Esophagus muscularis mucosa (tissue), 4 donors: ENCODE results near the gene NXT1. TPM values are rescaled to one million over a fixed set of nuclear protein-coding genes. Genes with fewer than 3 reads are reported as not detected.

Source experiments
- DNase-seq: peaks from one replicate; pipeline ENCODE4 v3.0.0-alpha.2; 2017; ENCODE audit errors: extremely low spot score
- H3K27ac ChIP-seq, 4 donors: fragments of 200-600 bp; sonication (generic); replicated peaks in 1 of 4; 1 replicate in 3 of 4; 2 replicates in 1 of 4; pipeline ENCODE4 v1.5.1; 2016 to 2019; ENCODE audit warnings: mild to moderate bottlenecking in 1 of 4
- H3K27me3 ChIP-seq, 4 donors: fragments of 200-600 bp; sonication (generic); one replicate each; pipeline versions ENCODE4 v1.5.1 to v1.6.0; 2016 to 2019
- H3K36me3 ChIP-seq, 4 donors: fragments of 200-600 bp; sonication (generic); one replicate each; pipeline ENCODE4 v1.5.1; 2016 to 2019
- H3K4me1 ChIP-seq, 4 donors: fragments of 200-600 bp; sonication (generic); one replicate each; pipeline ENCODE4 v1.5.1; 2016 to 2019
- H3K4me3 ChIP-seq, 4 donors: fragments of 200-600 bp; sonication (generic); 1 replicate in 2 of 4; 2 replicates in 2 of 4; pipeline ENCODE4 v1.5.1; 2016 to 2019; ENCODE audit warnings: mild to moderate bottlenecking in 4 of 4, moderate library complexity in 1 of 4
- H3K9me3 ChIP-seq, 4 donors: fragments of 200-600 bp; sonication (generic); 1 replicate in 3 of 4; 2 replicates in 1 of 4; pipeline ENCODE4 v1.5.1; 2016 to 2019
- EP300 ChIP-seq: sonication (generic); formaldehyde crosslinking; IDR thresholded peaks from one replicate; pipeline ENCODE4 v1.6.1; 2017; ENCODE audit warnings: antibody characterized with exemption
- POLR2A ChIP-seq: fragments of 450-650 bp; IDR thresholded peaks from one replicate; pipeline ENCODE4 v1.6.1; 2017; ENCODE audit warnings: antibody characterized with exemption, moderate library complexity, mild to moderate bottlenecking, low read depth
- POLR2AphosphoS5 ChIP-seq, 2 donors: sonication (generic); formaldehyde crosslinking; IDR thresholded peaks; one replicate each; pipeline ENCODE4 v1.6.1; 2017; ENCODE audit warnings: antibody characterized with exemption in 2 of 2
- WGBS: methylation state at CpG from one replicate; pipeline ENCODE4 v1.1.5; 2018; 5-methylcytosine and 5-hydroxymethylcytosine counted together
- intact Hi-C: fragments of 100-400 bp; cut with DNase I; formaldehyde crosslinking; loops from one replicate; pipeline ENCODE4 v1.15.1; 2023
- total RNA-seq, 4 donors: library from RNA; depleted of rRNA; stranded (reverse); fragments of >200 nt; gene quantifications; one replicate each; pipeline versions ENCODE4 v1.1.0 to v1.2.1, GENCODE V29; 2016
- TF ChIP-seq, protein P1 (sequence below), 3 experiments: fragments of 200-600 bp in 2 of 3; fragments of 450-650 bp in 1 of 3; sonication (generic) in 2 of 3; IDR thresholded peaks; one replicate each; pipeline ENCODE4 v1.5.1; 2017 to 2019; ENCODE audit warnings: antibody characterized with exemption in 3 of 3, mild to moderate bottlenecking in 2 of 3, moderate library complexity in 1 of 3

Gene NXT1
- total RNA-seq, 4 donors from 2014 or later = 19.5 to 59.0 (median 27.4) TPM

DNA sequence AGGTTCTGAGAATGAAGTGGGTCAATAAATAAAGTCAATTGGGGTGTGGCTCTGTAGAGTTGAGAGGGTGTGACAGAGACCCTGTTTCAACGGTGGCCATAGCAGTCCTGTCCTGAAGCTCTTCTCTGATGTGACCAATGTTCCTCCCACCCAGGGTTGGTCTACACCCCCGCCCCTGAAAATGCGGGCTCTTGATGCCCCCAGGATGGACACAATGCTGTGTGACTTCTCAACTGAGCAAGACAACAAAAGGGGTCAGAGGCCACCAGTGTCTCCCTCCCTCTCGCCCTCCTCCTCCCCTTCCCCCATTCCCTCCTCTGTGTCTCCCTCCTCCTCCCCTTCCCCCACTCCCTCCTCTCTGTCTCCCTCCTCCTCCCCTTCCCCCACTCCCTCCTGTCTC lies 41.7 kb upstream of the NXT1 start:
- TF ChIP-seq, protein P1, sequence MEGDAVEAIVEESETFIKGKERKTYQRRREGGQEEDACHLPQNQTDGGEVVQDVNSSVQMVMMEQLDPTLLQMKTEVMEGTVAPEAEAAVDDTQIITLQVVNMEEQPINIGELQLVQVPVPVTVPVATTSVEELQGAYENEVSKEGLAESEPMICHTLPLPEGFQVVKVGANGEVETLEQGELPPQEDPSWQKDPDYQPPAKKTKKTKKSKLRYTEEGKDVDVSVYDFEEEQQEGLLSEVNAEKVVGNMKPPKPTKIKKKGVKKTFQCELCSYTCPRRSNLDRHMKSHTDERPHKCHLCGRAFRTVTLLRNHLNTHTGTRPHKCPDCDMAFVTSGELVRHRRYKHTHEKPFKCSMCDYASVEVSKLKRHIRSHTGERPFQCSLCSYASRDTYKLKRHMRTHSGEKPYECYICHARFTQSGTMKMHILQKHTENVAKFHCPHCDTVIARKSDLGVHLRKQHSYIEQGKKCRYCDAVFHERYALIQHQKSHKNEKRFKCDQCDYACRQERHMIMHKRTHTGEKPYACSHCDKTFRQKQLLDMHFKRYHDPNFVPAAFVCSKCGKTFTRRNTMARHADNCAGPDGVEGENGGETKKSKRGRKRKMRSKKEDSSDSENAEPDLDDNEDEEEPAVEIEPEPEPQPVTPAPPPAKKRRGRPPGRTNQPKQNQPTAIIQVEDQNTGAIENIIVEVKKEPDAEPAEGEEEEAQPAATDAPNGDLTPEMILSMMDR (IDR thresholded peaks at IDR 0.05) = no peak
- TF ChIP-seq POLR2A (no peak), EP300 (no peak), POLR2AphosphoS5 (IDR thresholded peaks at IDR 0.05) (no peak)
- Histone ChIP-seq H3K4me3 (no peak overlapping the region), H3K36me3 (no peaks in the 10 kb centered on the region), H3K4me1 (peaks cover 0 to 4% (median 0%) of the 10 kb centered on the region in 4 donors), H3K27ac (no peak overlapping the region), H3K9me3 (no peaks in the 10 kb centered on the region), H3K27me3 (no peaks in the 10 kb centered on the region)
- intact Hi-C loops = no loop called here
- DNase-seq = no peak
- 91% methylated on average over 4 of the region's 4 CpGs for WGBS

DNA sequence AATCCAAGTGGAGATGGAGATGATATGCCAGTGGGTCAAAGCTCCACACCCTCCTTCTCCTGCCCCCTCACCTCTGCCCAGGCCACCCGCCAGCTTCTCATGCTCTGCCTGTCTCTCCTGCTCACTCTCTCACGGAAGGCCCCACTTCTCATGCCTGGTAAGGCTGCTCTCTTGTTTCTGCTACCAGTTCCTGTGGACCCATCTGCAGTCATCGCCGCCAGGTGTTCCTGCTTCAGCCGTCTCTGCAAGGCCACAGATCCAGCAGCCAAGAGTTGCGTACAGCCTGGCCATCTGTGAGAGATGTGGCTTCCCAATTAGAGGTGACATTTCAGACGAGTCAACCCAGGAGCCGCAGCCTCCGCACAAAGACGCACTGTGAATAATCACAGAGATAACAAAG lies 40.8 kb upstream of the NXT1 start:
- intact Hi-C loops = loop anchor here (10.0 kb wide), 1 partner anchor 1605 kb away; the partner anchor contains the start of gene PAX1
- TF ChIP-seq, protein P1 (IDR thresholded peaks at IDR 0.05) = no peak
- no peak for TF ChIP-seq EP300
- TF ChIP-seq POLR2AphosphoS5 (IDR thresholded peaks at IDR 0.05) = no peak
- no peak for TF ChIP-seq POLR2A
- H3K27me3 ChIP-seq = no peaks in the 10 kb centered on the region
- H3K27ac ChIP-seq = no peak overlapping the region
- no peaks in the 10 kb centered on the region for H3K9me3 ChIP-seq
- no peaks in the 10 kb centered on the region for H3K36me3 ChIP-seq
- DNase-seq = no peak
- no peak overlapping the region for H3K4me3 ChIP-seq
- 88% methylated on average over 10 of the region's 10 CpGs for WGBS
- H3K4me1 ChIP-seq = peaks cover 0 to 13% (median 3%) of the 10 kb centered on the region in 4 donors

DNA sequence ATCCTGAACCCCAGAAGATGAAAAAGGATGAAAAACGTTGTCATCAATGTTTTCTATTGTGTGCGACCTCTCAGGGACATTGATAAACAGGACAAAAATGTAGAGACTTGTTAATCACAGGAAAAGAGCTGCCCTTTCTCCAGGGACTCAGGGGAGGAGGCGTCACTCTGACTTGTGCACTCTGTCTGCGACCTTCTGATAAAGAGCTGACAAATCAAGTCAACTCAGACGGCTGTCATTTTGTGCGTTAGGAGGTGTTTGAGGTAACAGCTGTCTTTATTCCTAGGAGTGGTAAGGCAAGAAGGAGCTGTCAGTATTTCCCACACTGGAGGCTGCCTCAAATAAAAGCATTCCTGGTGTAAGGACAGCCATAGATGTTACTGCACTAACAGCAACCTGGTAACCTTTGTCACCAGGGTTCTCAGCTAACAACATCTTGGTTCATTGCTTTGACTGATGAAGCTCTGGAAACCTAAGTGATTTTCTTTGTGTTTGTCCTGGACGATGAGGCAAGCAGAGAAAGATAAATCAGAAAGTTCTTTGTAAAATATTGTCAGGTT lies 38.6 kb upstream of the NXT1 start:
- Histone ChIP-seq H3K27ac (no peak overlapping the region), H3K9me3 (no peaks in the 10 kb centered on the region), H3K27me3 (no peaks in the 10 kb centered on the region), H3K4me3 (no peak overlapping the region), H3K36me3 (no peaks in the 10 kb centered on the region), H3K4me1 (peaks cover 0 to 16% (median 8%) of the 10 kb centered on the region in 4 donors)
- 59% methylated on average over 7 of the region's 7 CpGs for WGBS
- TF ChIP-seq EP300 (no peak), POLR2AphosphoS5 (IDR thresholded peaks at IDR 0.05) (no peak), POLR2A (no peak)
- TF ChIP-seq, protein P1 (IDR thresholded peaks at IDR 0.05) = no peak
- no peak for DNase-seq
- intact Hi-C loops = loop anchor here (10.0 kb wide), 1 partner anchor 1607 kb away; the partner anchor contains the start of gene PAX1

DNA sequence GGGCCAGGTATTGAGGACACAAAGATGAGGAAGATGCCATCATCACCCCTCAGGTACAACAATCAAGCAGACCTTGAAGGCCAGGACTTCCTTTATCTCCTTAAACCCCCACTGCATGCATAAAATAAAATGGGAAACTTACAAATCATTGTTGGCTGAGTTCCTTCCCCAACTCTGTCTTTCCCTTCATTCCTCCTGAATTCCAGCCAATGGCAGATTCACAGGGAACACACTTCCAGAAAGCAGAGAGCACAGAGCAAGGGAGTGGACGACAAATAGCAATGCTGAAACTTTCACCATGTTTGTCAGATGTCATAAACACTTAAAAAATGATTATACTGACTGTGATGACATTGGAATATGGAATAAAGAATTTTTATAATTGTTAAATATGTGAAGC lies 37.3 kb upstream of the NXT1 start:
- 48% methylated on average over 1 of the region's 1 CpG for WGBS
- Histone ChIP-seq H3K9me3 (no peaks in the 10 kb centered on the region), H3K27ac (peak overlapping the region in 1 of 4 donors; percentile 20), H3K4me3 (no peak overlapping the region), H3K27me3 (no peaks in the 10 kb centered on the region), H3K4me1 (peaks cover 0 to 16% (median 8%) of the 10 kb centered on the region in 4 donors), H3K36me3 (no peaks in the 10 kb centered on the region)
- TF ChIP-seq, protein P1 (IDR thresholded peaks at IDR 0.05) = no peak
- no peak for TF ChIP-seq POLR2A
- no peak for TF ChIP-seq POLR2AphosphoS5 (IDR thresholded peaks at IDR 0.05)
- no peak for TF ChIP-seq EP300
- intact Hi-C loops = loop anchor here (10.0 kb wide), 1 partner anchor 1608 kb away; the partner anchor contains the start of gene PAX1
- no peak for DNase-seq

DNA sequence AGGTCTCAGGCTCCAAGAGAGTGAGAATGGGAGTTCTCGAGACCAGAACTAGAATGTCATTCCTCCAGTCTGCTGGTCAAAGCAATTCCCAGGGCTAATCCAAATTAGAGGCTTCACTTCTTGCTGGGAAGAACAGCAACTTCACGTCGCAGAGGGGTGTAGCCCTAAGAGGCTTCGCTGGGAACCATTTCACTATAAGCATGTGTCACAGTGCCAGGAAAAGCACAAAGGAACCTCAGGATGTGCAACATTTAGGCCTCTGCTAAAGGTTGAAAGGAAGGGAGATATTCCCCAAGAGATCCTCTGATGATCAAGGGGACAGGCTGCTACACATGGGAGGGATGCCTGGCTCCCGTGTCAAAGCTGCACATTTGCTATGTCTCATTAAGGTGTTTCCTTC lies 35.9 kb upstream of the NXT1 start:
- Histone ChIP-seq H3K4me1 (peaks cover 0 to 16% (median 8%) of the 10 kb centered on the region in 4 donors), H3K4me3 (no peak overlapping the region), H3K9me3 (no peaks in the 10 kb centered on the region), H3K27ac (peak overlapping the region; percentile 54 to 69 (median 66)), H3K36me3 (no peaks in the 10 kb centered on the region), H3K27me3 (no peaks in the 10 kb centered on the region)
- intact Hi-C loops = loop anchor here (10.0 kb wide), 1 partner anchor 1610 kb away; the partner anchor contains the start of gene PAX1
- WGBS = 72% methylated on average over 5 of the region's 5 CpGs
- TF ChIP-seq POLR2A (no peak), POLR2AphosphoS5 (IDR thresholded peaks at IDR 0.05) (no peak), EP300 (no peak)
- TF ChIP-seq, protein P1 (IDR thresholded peaks at IDR 0.05) = no peak
- DNase-seq = no peak
